GM12878 (cell line): ENCODE measurements around the gene PIWIL4. TPM values are rescaled to one million over a fixed set of nuclear protein-coding genes. Genes with fewer than 3 reads are reported as not detected.

Experiments used
- ATAC-seq: fragments of 200-7000 bp; cut with Tn5 transposase; 3 replicates; pipeline ENCODE4 v1.9.1; 2020; ENCODE audit warnings: mild to moderate bottlenecking, moderate library complexity
- BruUV-seq: library from RNA; stranded (reverse); fragments of 400-500 nt; replicated peaks from 2 replicates; lab custom pipeline; 2021; lab: Mats Ljungman, UMichigan
- CTCF ChIA-PET: fragments of 300-600 bp; sonication (Branson Sonifier 250); formaldehyde crosslinking; extraction: SDS; loops from one replicate; lab custom pipeline; 2021; ENCODE audit warnings: inconsistent platforms; lab: Yijun Ruan, JAX
- POLR2A ChIA-PET: fragments of 350-600 bp; formaldehyde crosslinking; extraction: SDS; loops from one replicate; lab custom pipeline; 2021; ENCODE audit warnings: inconsistent platforms; lab: Charles Lee
- RAD21 ChIA-PET: fragments of 300-600 bp; sonication (Branson Sonifier 250); formaldehyde crosslinking; loops from one replicate; lab custom pipeline; 2023; ENCODE audit warnings: antibody characterized with exemption; ENCODE audit not compliant: unreplicated experiment; lab: Charles Lee
- SMC1A ChIA-PET: fragments of 300-600 bp; sonication (Branson Sonifier 250); formaldehyde crosslinking; loops from one replicate; lab custom pipeline; 2023; ENCODE audit not compliant: unreplicated experiment, uncharacterized antibody; lab: Charles Lee
- DNase-seq: peaks from one replicate; pipeline ENCODE4 v3.0.0-alpha.2; 2011; ENCODE audit warnings: low read depth, low spot score
- FAIRE-seq: peaks from 3 replicates; lab custom pipeline; 2011; peaks lifted over from hg19 to GRCh38; lab: Jason Lieb, UNC
- H2AFZ ChIP-seq: 2 replicates; pipeline ENCODE4 v1.6.0; 2011; ENCODE audit warnings: low read depth, low read length, control low read depth; ENCODE audit not compliant: control insufficient read depth
- H3K27ac ChIP-seq: 2 replicates; pipeline ENCODE4 v1.5.1; 2011; ENCODE audit warnings: control low read depth; ENCODE audit not compliant: control insufficient read depth, insufficient read depth
- H3K27me3 ChIP-seq, 2 experiments: replicated peaks in 1 of 2; 2 replicates each; pipeline versions ENCODE4 v1.6.0 to v1.6.1; 2011; ENCODE audit warnings: low read length in 1 of 2; ENCODE audit not compliant: control insufficient read depth in 2 of 2, insufficient read depth in 2 of 2
- H3K36me3 ChIP-seq, 2 experiments: 2 replicates each; pipeline ENCODE4 v1.5.1; 2011; ENCODE audit warnings: low read length in 1 of 2; ENCODE audit not compliant: control insufficient read depth in 2 of 2, insufficient read depth in 2 of 2
- H3K4me1 ChIP-seq: 2 replicates; pipeline ENCODE4 v1.6.1; 2011; ENCODE audit warnings: mild to moderate bottlenecking, low read length, moderate library complexity, mixed read lengths; ENCODE audit not compliant: control insufficient read depth, insufficient read depth
- H3K4me2 ChIP-seq: 2 replicates; pipeline ENCODE4 v1.6.0; 2011; ENCODE audit warnings: control low read depth; ENCODE audit not compliant: control insufficient read depth, insufficient read depth
- H3K4me3 ChIP-seq: fragments of 200-600 bp; sonication (generic); 2 replicates; pipeline ENCODE4 v1.5.1; 2016
- H3K79me2 ChIP-seq: 2 replicates; pipeline ENCODE4 v1.6.0; 2011; ENCODE audit warnings: low read length; ENCODE audit not compliant: control insufficient read depth, insufficient read depth
- H3K9ac ChIP-seq: 2 replicates; pipeline ENCODE4 v1.8.0; 2011; ENCODE audit warnings: low read length, control low read depth, mixed read lengths; ENCODE audit not compliant: control insufficient read depth, insufficient read depth
- H3K9me3 ChIP-seq: replicated peaks from 3 replicates; pipeline ENCODE4 v1.5.1; 2011; ENCODE audit warnings: mild to moderate bottlenecking, low read length; ENCODE audit not compliant: control insufficient read depth, insufficient read depth
- H4K20me1 ChIP-seq: 2 replicates; pipeline ENCODE4 v1.6.0; 2011; ENCODE audit not compliant: control insufficient read depth, insufficient read depth
- BACH1 ChIP-seq: fragments of 450-650 bp; IDR thresholded peaks from 2 replicates; pipeline ENCODE4 v1.6.1; 2017; ENCODE audit warnings: mild to moderate bottlenecking, borderline replicate concordance
- CBFB ChIP-seq: IDR thresholded peaks from 2 replicates; pipeline ENCODE4 v1.6.1; 2016; ENCODE audit warnings: antibody characterized with exemption, low read depth
- FOS ChIP-seq: IDR thresholded peaks from 3 replicates; pipeline ENCODE4 v1.6.1; 2011; ENCODE audit warnings: borderline replicate concordance; ENCODE audit not compliant: insufficient read length; ENCODE audit errors: extremely low read depth
- JUND ChIP-seq: IDR thresholded peaks from 2 replicates; pipeline ENCODE4 v1.6.1; 2012; ENCODE audit warnings: low read depth, mild to moderate bottlenecking, low read length, improper control_type of control experiment, moderate library complexity
- KAT2A ChIP-seq: conservative IDR thresholded peaks from 2 replicates; pipeline ENCODE4 v1.6.1; 2011; ENCODE audit warnings: low read depth, low read length; ENCODE audit not compliant: control insufficient read depth
- NR2F1 ChIP-seq: fragments of 450-650 bp; conservative IDR thresholded peaks from 2 replicates; pipeline ENCODE4 v1.6.1; 2017; ENCODE audit warnings: mild to moderate bottlenecking
- WGBS: methylation state at CpG from one replicate; pipeline ENCODE4 v1.1.6; 2016; ENCODE audit warnings: low lambda C conversion rate; ENCODE audit not compliant: insufficient replicate concordance, insufficient coverage; ENCODE audit errors: missing lambda C conversion rate; 5-methylcytosine and 5-hydroxymethylcytosine counted together
- in situ Hi-C: fragments of 300-500 bp; cut with MboI; formaldehyde crosslinking; loops from 9 replicates; pipeline ENCODE4 v1.14.3; 2018; ENCODE audit warnings: mixed read lengths
- intact Hi-C: fragments of 100-400 bp; cut with micrococcal nuclease; formaldehyde crosslinking; loops from one replicate; pipeline ENCODE4 v1.14.2; 2022; ENCODE audit not compliant: unreplicated experiment
- polyA plus RNA-seq, 11 experiments: library from polyadenylated mRNA; depleted of rRNA in 4 of 11; unstranded in 6 of 11; stranded (reverse) in 5 of 11; fragments of >200 nt; fragmentation: Nextera tagmentation in 4 of 11; fragmentation: Illumina TruSeq in 1 of 11; extraction: Ambion mirVana in 4 of 11; extraction: Trizol in 1 of 11; gene quantifications; 1 replicate in 1 of 11; 2 replicates in 10 of 11; pipeline versions ENCODE4 v1.2.1 to v1.2.3, GENCODE V29; 2011 to 2016; ENCODE audit warnings: inconsistent platforms in 2 of 11, missing spikeins in 2 of 11, low read depth in 1 of 11
- total RNA-seq, 4 experiments: library from RNA; depleted of rRNA in 3 of 4; stranded (reverse); fragments of >200 nt in 3 of 4; fragmentation: Illumina TruSeq in 1 of 4; extraction: Trizol in 1 of 4; gene quantifications; 2 replicates each; pipeline versions ENCODE4 v1.2.1 to v1.2.3, GENCODE V29; 2013 to 2021
- TF ChIP-seq, protein P1 (sequence below): fragments of 450-650 bp; conservative IDR thresholded peaks from 2 replicates; pipeline ENCODE4 v1.6.1; 2017; ENCODE audit warnings: mild to moderate bottlenecking, moderate library complexity
- TF ChIP-seq, protein P2 (sequence below): IDR thresholded peaks from 2 replicates; pipeline ENCODE4 v1.6.1; 2011; ENCODE audit warnings: borderline replicate concordance, low read depth, mild to moderate bottlenecking, moderate library complexity, low read length; ENCODE audit not compliant: insufficient read depth, poor library complexity, severe bottlenecking
- TF ChIP-seq, protein P3 (sequence below): IDR thresholded peaks from 2 replicates; pipeline ENCODE4 v1.6.1; 2012; ENCODE audit warnings: mild to moderate bottlenecking, low read depth, low read length
- TF ChIP-seq, protein P4 (sequence below): fragments of 450-650 bp; IDR thresholded peaks from 2 replicates; pipeline ENCODE4 v1.6.1; 2018; ENCODE audit warnings: borderline replicate concordance, mild to moderate bottlenecking; ENCODE audit not compliant: partially characterized antibody
- TF ChIP-seq, protein P5 (sequence below): fragments of 450-650 bp; IDR thresholded peaks from 2 replicates; pipeline ENCODE4 v1.6.1; 2017; ENCODE audit warnings: antibody characterized with exemption, mild to moderate bottlenecking, moderate library complexity

The PIWIL4 gene
- total and polyA plus RNA-seq, 10 of the 15 experiments (the other 5 are each of a cell fraction or from before 2014, with no cell fraction given) = 0.23 to 13.3 (median 0.47) TPM

DNA sequence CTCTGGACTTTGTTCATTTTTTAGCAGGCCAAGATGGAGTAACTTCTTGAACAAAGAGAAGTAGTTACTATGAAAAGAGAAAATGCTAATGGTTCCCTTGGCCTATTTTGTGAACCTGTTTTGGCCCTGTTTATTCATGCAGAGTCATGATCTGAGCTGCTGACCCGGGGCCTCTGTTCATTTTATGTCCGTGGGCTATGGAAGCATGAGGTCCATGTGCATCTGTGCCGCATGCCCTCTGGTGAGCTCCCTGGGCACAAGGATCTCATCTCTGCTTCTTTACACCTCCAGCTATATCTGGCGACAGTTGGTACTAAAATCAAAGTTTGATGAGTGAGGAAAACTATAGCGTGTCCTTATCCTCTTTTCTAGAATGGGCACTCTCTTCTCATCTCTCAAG, 1.0 kb downstream of the PIWIL4 start:
- CTCF ChIA-PET = interaction anchor here (1.2 to 1.4 kb wide), 2 partner anchors 9 to 14 kb away, joined by 3 read pairs; no protein-coding TSS in a partner anchor
- no peak overlapping the region for H3K4me2 ChIP-seq
- WGBS = 44% methylated on average over 5 of the region's 5 CpGs
- no peak for TF ChIP-seq JUND
- TF ChIP-seq, protein P1, sequence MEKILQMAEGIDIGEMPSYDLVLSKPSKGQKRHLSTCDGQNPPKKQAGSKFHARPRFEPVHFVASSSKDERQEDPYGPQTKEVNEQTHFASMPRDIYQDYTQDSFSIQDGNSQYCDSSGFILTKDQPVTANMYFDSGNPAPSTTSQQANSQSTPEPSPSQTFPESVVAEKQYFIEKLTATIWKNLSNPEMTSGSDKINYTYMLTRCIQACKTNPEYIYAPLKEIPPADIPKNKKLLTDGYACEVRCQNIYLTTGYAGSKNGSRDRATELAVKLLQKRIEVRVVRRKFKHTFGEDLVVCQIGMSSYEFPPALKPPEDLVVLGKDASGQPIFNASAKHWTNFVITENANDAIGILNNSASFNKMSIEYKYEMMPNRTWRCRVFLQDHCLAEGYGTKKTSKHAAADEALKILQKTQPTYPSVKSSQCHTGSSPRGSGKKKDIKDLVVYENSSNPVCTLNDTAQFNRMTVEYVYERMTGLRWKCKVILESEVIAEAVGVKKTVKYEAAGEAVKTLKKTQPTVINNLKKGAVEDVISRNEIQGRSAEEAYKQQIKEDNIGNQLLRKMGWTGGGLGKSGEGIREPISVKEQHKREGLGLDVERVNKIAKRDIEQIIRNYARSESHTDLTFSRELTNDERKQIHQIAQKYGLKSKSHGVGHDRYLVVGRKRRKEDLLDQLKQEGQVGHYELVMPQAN = no peak
- no peak for TF ChIP-seq NR2F1
- TF ChIP-seq KAT2A = no peak
- TF ChIP-seq, protein P2, sequence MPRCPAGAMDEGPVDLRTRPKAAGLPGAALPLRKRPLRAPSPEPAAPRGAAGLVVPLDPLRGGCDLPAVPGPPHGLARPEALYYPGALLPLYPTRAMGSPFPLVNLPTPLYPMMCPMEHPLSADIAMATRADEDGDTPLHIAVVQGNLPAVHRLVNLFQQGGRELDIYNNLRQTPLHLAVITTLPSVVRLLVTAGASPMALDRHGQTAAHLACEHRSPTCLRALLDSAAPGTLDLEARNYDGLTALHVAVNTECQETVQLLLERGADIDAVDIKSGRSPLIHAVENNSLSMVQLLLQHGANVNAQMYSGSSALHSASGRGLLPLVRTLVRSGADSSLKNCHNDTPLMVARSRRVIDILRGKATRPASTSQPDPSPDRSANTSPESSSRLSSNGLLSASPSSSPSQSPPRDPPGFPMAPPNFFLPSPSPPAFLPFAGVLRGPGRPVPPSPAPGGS = no peak
- no peak for TF ChIP-seq FOS
- TF ChIP-seq CBFB = no peak
- TF ChIP-seq, protein P3, sequence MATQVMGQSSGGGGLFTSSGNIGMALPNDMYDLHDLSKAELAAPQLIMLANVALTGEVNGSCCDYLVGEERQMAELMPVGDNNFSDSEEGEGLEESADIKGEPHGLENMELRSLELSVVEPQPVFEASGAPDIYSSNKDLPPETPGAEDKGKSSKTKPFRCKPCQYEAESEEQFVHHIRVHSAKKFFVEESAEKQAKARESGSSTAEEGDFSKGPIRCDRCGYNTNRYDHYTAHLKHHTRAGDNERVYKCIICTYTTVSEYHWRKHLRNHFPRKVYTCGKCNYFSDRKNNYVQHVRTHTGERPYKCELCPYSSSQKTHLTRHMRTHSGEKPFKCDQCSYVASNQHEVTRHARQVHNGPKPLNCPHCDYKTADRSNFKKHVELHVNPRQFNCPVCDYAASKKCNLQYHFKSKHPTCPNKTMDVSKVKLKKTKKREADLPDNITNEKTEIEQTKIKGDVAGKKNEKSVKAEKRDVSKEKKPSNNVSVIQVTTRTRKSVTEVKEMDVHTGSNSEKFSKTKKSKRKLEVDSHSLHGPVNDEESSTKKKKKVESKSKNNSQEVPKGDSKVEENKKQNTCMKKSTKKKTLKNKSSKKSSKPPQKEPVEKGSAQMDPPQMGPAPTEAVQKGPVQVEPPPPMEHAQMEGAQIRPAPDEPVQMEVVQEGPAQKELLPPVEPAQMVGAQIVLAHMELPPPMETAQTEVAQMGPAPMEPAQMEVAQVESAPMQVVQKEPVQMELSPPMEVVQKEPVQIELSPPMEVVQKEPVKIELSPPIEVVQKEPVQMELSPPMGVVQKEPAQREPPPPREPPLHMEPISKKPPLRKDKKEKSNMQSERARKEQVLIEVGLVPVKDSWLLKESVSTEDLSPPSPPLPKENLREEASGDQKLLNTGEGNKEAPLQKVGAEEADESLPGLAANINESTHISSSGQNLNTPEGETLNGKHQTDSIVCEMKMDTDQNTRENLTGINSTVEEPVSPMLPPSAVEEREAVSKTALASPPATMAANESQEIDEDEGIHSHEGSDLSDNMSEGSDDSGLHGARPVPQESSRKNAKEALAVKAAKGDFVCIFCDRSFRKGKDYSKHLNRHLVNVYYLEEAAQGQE = no peak
- TF ChIP-seq, protein P4, sequence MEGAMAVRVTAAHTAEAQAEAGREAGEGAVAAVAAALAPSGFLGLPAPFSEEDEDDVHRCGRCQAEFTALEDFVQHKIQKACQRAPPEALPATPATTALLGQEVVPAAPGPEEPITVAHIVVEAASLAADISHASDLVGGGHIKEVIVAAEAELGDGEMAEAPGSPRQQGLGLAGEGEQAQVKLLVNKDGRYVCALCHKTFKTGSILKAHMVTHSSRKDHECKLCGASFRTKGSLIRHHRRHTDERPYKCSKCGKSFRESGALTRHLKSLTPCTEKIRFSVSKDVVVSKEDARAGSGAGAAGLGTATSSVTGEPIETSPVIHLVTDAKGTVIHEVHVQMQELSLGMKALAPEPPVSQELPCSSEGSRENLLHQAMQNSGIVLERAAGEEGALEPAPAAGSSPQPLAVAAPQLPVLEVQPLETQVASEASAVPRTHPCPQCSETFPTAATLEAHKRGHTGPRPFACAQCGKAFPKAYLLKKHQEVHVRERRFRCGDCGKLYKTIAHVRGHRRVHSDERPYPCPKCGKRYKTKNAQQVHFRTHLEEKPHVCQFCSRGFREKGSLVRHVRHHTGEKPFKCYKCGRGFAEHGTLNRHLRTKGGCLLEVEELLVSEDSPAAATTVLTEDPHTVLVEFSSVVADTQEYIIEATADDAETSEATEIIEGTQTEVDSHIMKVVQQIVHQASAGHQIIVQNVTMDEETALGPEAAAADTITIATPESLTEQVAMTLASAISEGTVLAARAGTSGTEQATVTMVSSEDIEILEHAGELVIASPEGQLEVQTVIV = no peak
- no peak for TF ChIP-seq BACH1
- TF ChIP-seq, protein P5, sequence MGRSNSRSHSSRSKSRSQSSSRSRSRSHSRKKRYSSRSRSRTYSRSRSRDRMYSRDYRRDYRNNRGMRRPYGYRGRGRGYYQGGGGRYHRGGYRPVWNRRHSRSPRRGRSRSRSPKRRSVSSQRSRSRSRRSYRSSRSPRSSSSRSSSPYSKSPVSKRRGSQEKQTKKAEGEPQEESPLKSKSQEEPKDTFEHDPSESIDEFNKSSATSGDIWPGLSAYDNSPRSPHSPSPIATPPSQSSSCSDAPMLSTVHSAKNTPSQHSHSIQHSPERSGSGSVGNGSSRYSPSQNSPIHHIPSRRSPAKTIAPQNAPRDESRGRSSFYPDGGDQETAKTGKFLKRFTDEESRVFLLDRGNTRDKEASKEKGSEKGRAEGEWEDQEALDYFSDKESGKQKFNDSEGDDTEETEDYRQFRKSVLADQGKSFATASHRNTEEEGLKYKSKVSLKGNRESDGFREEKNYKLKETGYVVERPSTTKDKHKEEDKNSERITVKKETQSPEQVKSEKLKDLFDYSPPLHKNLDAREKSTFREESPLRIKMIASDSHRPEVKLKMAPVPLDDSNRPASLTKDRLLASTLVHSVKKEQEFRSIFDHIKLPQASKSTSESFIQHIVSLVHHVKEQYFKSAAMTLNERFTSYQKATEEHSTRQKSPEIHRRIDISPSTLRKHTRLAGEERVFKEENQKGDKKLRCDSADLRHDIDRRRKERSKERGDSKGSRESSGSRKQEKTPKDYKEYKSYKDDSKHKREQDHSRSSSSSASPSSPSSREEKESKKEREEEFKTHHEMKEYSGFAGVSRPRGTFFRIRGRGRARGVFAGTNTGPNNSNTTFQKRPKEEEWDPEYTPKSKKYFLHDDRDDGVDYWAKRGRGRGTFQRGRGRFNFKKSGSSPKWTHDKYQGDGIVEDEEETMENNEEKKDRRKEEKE = no peak

More for the DNA sequence above, 1.0 kb downstream of the PIWIL4 start:
- H2AFZ ChIP-seq = no peak overlapping the region
- no peaks in the 10 kb centered on the region for H3K4me1 ChIP-seq
- no peaks in the 10 kb centered on the region for H3K27me3 ChIP-seq
- FAIRE-seq (no peak), ATAC-seq (no peak), DNase-seq (no peak)
- no peaks in the 10 kb centered on the region for H3K79me2 ChIP-seq
- H3K9ac ChIP-seq = no peak overlapping the region
- ChIA-PET RAD21 (no interaction called here), SMC1A (interaction anchor here (0.9 kb wide), 1 partner anchor 14 kb away, joined by 3 read pairs; no protein-coding TSS in a partner anchor), POLR2A (no interaction called here)
- in situ Hi-C loops = no loop called here
- no peaks in the 10 kb centered on the region for H3K36me3 ChIP-seq
- no TSS peak for BruUV-seq
- H3K4me3 ChIP-seq = no peak overlapping the region
- no peaks in the 10 kb centered on the region for H4K20me1 ChIP-seq
- no peaks in the 10 kb centered on the region for H3K9me3 ChIP-seq
- no peak overlapping the region for H3K27ac ChIP-seq
- intact Hi-C loops = no loop called here
